Fibroblast of pulmonary artery (primary cell): ENCODE data around the gene DYRK2.

Experiments used
- DNase-seq: peaks from one replicate; pipeline ENCODE4 v3.0.0-alpha.2; 2010; ENCODE audit warnings: low read depth
- H3K4me3 ChIP-seq: replicated peaks from 2 replicates; pipeline ENCODE4 v1.5.1; 2011; ENCODE audit warnings: low read depth, mild to moderate bottlenecking, control low read depth, low read length, moderate library complexity
- TF ChIP-seq, protein P1 (sequence below): IDR thresholded peaks from 2 replicates; pipeline ENCODE4 v1.5.1; 2011; ENCODE audit warnings: mild to moderate bottlenecking, control low read depth, low read length, inconsistent platforms; ENCODE audit errors: missing control alignments

Gene DYRK2

DNA sequence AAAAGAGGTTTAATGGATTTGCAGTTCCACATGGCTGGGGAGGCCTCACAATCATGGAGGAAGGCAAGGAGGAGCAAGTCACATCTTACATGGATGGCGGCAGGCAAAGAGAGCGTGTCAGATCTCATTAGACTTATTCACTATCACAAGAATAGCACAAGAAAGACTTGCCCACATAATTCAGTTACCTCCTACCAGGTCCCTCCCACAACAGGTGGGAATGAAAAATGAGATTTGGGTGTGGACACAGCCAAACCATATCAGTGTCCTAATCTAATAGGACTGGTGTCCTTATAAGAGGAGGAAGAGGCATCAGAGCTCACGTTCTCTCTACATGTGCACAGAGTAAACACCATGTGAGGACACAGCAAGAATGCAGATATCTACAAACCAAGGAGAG is 25.9 kb downstream of the DYRK2 start:
- no peak overlapping the region for H3K4me3 ChIP-seq
- no peak for DNase-seq
- TF ChIP-seq, protein P1, sequence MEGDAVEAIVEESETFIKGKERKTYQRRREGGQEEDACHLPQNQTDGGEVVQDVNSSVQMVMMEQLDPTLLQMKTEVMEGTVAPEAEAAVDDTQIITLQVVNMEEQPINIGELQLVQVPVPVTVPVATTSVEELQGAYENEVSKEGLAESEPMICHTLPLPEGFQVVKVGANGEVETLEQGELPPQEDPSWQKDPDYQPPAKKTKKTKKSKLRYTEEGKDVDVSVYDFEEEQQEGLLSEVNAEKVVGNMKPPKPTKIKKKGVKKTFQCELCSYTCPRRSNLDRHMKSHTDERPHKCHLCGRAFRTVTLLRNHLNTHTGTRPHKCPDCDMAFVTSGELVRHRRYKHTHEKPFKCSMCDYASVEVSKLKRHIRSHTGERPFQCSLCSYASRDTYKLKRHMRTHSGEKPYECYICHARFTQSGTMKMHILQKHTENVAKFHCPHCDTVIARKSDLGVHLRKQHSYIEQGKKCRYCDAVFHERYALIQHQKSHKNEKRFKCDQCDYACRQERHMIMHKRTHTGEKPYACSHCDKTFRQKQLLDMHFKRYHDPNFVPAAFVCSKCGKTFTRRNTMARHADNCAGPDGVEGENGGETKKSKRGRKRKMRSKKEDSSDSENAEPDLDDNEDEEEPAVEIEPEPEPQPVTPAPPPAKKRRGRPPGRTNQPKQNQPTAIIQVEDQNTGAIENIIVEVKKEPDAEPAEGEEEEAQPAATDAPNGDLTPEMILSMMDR, result no peak

- TF ChIP-seq, protein P1, result no peak
- no peak for DNase-seq
- no peak overlapping the region for H3K4me3 ChIP-seq
These were observed 28.1 kb downstream of the DYRK2 start for GRCh38 chr12:67676624-67677023.

- no peak for DNase-seq
- TF ChIP-seq, protein P1, result no peak
- H3K4me3 ChIP-seq, result no peak overlapping the region
These were observed 28.6 kb downstream of the DYRK2 start for GRCh38 chr12:67677166-67677565.

DNA sequence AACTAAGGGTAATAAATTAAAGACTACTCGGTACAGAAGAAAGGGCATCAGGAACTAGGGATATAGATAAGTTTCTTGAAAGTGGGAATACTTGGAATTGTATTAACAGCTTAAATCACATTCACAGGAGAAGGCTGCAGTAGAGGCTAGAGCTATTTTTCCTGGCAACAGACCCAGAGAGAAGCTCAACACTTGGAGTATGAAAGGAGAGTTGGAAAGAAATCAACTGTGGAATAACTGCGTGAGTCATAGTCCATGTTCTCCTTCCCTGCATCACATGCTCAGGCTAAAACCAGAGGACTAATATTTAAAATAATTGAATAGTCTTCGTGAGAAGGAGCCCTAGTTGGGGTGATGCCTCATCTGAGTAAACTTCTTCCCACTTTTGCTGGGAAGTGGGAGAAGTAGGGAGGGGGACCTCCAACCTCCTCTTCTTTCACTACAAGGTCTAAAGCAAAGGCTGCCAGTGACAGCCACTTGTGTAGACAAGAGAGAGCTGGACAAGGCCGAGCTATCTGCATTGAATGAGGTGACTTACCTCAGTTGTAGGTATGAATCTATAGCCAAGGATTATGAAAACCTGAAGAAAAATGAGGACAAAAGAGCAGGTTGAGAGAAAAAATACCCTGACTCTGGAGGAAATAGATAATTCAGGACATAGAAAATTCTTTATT is 32.7 kb downstream of the DYRK2 start:
- no peak overlapping the region for H3K4me3 ChIP-seq
- peak; percentile 95 for DNase-seq
- TF ChIP-seq, protein P1, result no peak

DNA sequence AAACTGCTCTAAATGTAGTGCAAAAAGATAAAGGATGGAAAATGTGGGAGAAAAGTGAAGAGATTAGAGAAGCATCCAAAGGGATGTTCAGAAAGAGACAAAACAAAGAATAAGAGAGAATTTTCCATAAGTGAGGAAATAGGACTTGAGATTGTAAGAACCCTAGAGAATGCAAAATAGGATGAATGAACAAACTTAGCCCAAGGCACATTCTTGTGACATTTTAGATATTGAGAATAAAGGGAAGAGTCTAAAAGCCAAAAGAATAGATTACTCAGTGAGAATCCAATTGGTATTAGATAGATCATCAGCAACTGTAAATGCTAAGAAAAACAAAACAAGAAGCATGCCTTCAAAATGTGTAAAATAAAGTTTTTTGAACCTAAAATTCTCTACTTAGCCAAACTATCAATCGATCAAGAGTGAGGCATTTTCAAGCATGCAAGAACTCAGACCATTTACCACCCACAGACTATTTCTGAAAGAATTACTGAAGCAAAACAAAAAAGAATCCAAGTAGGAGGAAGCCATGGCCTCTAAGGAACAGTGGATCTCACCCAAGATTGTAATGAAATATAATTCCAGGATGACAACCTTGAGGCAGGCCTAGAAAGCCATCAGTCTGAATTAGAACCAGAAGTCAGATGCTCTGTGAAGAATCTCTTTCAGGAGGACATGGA is 33.5 kb downstream of the DYRK2 start:
- H3K4me3 ChIP-seq, result no peak overlapping the region
- no peak for DNase-seq
- TF ChIP-seq, protein P1, result no peak

GRCh38 chr12:67689385-67689784 is 40.8 kb downstream of the DYRK2 start:
- no peak overlapping the region for H3K4me3 ChIP-seq
- DNase-seq, result no peak
- TF ChIP-seq, protein P1, result no peak

DNA sequence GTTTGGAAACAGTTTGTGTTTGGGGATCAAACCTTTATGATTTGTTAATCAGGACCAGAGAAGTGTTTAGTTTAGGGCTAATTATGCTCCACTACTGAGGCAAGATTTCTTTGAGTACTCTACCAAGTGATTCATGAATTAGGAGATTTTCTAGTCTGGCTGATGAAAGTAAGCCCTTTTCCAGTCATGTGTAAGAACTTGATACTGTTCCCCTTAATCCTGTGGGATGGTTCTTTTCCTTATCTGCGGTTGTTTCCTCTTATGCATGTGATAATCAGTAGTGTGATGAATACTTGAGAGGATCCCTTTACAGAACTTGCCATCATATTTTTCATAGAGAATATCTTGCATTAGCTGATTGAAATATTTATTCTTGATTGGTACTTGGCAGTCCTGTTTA is 42.1 kb downstream of the DYRK2 start:
- DNase-seq, result peak; percentile 29
- TF ChIP-seq, protein P1, result no peak
- H3K4me3 ChIP-seq, result no peak overlapping the region
